NCI-H2029 treated with DMSO at 0.1 percent for 48 hours (cell line): Measurements from ENCODE around the gene ARRB1.
A peak's percentile ranks its signal among the peaks of the same experiment; 100 is the strongest.
"Not testable (repeated sequence)": the region's sequence is repeated elsewhere in the genome, so short reads cannot be mapped to it uniquely, and the experiment has no call there.

Source experiments
- DNase-seq: peaks from one replicate; lab custom pipeline; 2025; lab: John Stamatoyannopoulos, UW

The ARRB1 gene

DNA sequence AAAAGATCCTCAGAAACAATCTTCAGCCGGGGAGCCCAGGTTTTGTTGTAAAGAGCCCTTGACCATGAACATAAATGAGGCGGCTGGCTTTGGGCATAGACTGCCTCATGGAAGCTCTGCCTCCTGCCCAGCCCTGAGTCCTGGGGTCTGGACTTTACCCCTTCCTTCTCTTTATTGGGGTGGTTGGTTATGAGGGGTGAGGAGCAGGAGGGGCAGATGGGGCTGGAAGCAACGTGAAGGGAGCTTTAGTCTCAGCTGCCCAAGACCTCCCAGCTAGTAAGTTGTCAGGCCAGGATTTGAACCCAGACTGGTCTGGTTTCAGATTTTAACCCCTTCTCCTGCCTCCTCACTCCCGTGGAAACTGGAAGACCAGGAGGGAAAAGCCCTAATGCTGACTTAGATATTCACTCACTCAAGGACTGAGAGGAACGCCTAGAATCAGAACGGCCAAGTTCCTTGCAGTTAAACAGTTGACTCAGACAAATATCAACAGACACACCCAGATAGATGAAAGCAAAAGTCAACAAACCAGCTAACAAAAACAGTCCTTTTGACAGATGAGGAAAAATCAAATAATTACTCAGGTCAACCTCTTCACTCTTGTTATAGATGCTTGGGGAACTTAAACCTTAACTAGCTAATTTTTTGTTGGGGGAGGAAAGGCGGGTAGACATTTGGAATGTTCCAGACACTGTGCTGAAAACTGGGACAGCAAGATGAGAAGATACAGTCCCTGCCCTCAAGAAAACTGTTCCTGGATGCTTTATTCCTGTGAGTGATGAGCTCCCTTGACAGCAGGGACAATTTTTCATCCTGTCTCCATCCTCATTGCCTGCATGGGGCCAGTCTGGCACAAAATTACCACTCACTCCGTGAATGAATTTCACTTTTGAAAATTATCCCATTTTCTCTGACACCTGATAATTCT is 20.8 kb upstream of the ARRB1 start:
- peak; percentile 59 for DNase-seq

DNA sequence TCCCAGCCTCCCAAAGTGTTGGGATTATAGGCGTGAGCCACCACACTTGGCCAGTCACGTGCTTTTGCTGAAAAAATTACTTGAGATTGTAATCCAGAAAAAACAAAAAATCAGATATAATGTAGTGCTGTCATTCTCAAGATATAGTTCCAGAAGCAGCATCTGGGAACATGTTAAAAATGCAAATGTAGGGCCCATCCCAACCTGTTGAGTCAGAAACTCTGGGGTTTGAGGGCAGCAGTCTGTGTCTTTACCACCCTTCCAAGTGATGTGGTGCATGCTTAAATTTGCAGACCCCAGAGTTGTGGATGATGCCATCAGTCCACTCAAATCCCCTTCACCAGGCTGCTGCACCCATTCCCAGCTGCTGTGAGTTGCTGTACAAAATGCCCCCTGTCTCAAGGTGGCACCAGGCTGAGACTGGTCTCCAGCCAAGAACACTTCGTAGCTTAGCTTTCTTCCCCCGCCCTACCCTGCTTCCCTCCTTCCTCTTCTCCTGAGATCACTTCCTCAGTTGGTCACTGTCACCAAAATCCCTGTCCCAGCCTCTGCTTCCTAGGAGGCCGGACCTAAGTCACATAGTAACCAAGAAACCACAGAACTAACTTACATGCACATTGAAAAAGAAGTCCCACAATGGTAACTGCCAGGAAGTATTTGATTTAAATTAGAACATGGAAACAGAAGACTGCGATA is 18.2 kb upstream of the ARRB1 start:
- no peak for DNase-seq

DNA sequence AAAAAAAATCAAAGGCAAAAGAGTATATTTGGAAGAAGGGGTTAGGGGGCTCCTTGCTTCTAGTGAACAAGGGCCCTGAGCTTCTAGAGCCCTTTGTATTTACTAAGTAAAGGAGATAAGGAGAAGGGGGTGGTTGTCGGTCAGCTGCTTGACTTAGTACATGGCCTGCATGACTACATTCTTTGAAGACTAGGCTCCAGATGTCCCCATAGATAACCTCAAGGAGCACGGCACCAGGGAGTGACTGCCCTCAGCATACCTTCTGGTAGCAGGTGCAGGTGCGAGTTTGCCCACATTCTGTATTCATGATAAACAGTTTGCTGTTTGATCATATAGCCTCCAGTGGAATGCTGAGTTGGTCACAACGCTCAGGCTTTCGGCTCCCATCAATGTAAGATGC is 15.4 kb upstream of the ARRB1 start:
- DNase-seq, result not testable (repeated sequence)

DNA sequence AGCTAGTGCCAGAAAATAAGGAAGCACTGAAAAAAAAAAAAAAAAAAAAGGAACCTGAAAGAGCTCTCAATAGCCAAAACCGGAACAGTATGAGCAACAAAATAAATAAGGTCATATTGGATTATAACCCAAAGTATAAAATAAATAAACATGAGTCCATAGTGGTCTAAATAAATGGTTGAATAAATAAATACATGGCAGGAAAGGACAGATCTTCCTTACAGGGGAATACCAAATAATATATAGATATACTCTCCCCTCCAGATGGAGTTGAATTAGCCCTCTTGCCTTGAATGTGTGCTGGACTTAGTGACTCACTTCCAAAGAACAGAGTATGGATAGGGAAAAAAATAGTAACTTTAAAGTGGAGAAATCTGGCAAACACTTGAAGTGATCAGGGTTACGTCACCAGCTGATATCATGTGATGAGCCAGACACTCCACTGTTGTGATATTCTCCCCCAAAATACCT is 14.3 kb upstream of the ARRB1 start:
- DNase-seq, result no peak

DNA sequence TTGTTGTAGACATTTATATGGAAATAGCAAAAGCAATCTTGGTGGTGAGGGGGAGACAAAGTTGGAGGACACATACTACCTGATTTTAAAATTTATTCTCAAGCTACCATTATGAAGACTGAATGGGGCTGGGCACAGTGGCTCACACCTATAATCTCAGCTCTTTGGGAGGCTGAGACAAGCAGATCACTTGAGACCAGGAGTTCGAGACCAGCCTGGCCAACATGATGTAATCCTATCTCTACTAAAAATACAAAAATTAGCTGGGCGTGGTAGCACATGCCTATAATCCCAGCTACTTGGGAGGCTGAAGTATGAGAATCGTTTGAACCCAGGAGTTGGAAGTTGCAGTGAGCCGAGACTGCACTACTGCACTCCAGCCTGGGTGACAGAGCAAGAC is 10.8 kb upstream of the ARRB1 start:
- DNase-seq, result not testable (repeated sequence)

DNA sequence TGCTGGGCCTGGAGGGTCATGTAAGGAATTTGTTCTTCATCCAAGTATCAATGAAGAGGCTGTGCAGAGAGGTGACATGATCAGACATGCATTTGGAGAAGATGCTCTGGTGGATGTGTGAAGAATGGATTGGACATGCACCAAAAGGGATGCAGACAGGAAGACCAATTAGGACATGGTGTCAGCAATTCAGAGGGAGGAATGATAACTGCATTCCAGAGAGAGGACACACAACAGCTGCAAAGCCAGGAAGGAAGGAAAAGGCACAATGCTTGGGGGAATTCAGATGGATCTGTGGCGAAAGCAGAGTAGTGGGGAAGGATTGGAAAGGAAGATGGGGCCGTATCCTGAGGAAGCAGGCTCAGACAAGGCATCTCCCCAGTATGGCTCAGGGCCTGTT is 5.2 kb upstream of the ARRB1 start:
- no peak for DNase-seq

DNA sequence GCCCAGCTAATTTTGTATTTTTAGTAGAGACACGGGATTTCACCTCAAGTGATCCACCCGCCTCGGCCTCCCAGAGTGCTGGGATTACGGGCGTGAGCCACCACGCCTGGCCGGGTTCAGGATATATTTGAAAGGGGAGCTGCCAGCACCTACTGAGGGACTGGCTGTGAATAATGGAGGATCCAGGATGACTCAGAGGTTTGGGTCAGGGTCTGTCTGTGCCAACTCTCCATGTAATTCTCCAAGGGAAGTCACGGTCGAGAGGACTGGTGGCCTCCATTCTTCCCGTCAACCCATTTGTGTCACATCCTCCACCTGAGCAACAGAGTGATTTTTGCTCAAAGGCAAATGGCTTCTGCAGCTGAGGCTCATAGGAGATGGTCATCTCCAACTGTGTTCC is 3.6 kb upstream of the ARRB1 start:
- DNase-seq, result no peak

DNA sequence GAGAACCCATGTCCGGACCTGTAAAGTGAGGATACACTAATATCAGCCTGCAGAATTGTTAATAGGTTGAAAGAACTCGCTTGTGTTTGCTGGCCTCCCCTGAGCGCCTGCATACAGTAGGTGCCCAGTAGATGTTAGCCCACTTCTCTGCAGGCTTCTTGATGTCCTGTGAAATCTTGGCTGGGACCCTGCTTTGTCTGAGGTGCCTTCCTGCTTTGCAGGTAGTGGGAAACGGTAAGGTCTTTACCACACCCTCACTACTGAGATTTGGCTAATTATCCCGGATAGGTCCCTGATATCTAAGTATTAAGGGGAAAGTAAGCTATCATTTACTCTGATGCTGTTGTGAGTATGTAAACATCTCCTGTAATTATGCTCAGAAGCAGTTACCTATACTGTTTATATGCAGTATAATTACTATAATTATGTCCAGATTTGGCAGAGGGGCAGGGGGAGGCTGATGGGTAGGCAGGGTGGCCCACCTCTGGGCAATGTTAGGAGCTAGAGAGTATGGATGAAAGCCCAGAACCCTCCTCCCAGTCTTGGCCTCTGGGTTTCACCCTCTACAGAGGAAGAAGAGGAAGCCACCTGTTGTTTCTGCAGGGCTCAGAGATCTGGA is 1.2 kb upstream of the ARRB1 start:
- no peak for DNase-seq

DNA sequence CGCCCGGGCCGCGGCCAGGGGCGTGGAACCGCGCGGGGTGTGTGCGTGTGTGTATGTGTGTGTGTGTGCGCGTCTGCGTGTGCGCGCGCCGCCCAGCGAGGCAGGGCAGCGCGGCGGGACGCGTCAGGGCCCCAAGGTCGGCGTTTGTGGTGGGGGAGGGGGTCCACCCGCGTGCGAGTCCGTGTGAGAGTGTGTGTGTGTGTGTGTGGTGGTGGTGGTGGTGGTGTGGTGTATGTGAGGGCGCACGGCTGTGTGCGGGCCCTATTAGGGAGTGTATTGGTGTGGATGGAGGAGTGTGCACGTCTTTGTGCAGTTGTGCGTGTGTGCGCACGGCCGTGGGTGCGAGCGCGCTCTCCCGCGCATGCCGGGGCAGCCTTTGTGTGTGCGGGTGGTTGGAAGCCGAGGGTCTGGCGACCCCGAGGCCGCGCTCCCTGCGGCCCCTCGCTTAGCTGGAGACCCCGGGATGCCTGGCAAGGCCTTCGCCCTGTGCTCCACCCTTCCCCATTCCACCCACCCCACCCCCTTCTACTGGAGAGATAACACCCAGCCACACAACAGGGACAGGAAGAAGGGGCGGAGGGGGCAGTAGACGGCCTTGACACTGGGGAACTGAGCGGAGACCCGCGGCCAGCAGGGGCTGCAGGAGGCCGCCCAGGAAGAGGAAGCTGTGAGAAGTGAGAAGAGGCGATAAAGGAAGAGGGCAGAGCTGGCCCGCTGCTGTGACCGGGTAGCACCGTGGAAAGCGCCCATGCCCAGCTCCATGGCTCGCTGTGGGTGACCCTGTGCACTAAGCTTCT is 528 bp upstream of the ARRB1 start:
- no peak for DNase-seq

DNA sequence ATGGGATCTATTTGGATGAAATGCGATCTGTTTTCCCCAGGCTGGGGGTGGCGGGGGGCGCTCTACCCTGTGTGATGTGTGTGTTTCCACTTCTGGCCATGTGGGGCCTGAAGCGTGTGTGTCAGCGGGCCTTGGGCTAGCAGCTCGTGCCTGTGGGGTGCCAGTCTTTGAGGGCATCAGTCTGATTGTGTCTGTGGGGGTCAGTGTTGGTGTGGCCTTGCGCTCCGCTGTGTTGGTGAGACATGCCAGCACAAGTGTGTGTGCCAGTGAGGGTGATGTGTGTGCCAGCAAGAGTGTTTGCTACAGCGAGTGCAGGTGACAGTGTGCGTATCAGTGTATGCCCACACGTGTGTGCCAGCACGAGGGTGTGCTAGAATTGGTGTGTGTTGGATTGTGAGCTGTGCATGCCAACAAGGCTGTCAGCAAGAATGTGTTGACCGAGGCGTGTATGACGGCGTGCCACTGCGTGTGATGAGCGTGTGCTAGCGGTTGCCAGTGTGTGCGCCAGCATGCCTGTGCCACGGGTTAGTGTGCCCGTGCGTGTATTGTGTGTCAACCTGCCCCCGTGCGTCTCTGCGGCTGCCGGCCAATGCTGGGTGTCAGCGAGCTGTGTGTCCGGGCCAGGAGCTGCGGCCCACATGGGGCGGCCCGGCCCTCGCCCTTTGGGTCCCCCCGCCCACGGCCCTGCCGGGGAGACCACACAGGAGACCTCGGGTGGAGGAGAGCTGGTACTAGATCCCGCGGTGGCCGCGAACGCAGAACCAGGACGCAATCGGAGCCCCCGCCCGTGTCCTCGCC is 519 bp downstream of the ARRB1 start:
- DNase-seq, result no peak

DNA sequence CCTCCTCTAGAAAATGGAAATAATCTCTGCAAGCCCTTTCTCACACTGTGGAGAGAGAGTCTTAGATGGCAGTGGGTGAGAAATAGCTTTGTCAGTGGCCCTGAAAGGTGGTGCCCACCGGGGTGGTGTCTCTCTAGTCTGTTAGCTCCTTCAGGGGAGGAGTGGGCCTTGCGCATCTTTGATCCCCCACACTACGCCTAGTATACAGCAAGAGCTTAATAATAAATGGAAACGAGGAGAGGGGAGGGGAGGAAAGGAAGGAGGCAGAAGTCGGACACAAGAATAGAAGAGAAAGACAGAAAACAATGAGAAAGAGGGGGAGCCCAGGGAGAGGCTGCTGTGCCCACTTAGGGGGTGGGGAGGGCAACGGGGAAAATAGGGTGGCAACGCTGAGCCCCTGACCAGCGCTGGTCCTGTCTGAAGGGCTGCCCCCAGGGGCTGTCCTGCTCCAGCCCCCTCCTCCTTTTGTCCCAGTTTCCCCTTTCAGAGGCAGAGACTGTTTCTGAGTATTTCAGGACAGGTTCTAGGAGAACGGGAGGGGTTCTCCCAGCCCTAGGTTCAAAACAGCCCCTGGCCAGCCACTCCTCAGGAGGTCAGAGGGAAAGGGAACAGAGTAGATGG is 1.2 kb downstream of the ARRB1 start:
- no peak for DNase-seq

DNA sequence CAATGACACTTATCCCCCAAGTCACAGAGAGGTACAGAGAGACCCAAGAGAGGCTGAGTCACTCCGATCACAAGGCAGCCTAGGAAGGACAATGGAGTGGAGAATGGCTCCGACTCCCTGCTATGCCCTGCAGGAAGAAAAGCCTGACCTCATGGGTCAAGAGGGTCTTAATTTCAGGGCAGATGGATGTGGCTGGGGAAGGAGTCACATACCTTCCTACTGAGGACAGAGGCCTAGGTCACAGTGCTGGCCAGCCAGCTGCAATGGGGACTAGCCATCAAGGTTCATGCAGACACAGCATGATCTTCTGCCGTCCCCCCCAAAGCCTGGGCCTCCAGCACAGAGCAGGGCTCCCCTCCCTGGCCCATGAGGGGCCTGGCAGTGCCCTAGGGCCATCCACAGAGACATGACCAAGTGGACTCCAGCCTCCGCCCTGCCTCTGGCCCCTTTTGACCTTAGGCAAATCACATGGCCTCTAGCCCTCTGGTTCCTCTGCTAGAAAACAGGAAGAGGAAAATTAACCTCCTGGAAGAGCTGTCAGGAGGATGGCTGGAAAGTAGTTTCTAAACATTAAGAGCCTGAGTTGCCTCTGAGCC is 1.8 kb downstream of the ARRB1 start:
- DNase-seq, result no peak

DNA sequence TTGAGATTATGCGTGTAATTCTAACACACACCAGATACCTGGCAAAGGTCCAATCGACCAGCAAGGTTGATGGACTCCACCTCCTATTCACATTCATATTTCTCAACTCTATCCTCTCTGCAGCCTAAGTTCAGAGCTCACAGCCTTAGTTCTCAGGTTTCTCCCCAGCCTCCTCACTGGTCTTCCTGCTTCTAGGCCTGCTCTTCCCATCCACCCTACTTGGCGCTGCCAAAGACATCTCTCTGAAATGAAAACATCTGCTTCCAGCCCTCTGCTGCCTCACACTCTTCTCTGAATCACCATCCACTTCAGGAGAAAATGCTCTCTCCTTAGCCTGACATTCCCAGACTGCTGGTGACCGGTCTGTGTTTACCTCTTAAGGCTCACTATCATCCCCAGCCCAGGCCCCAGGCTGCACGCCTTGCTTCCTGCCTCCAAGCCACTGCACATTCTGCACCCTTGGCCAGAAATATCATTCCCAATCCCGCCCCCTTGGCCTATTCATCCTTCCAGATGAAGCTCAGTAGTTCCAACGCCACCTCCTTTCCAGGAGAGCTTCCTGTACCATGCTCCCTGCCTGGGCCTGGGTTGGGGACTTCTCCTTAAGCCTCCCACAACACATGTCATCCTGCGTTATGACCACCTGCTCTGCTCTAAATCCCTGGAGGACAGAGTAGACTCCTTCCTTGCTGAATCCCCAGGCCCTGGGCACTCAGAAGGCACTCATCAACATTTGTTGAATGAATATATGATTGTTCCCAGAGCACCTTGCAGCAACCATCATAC is 3.5 kb downstream of the ARRB1 start:
- peak; percentile 86 for DNase-seq

DNA sequence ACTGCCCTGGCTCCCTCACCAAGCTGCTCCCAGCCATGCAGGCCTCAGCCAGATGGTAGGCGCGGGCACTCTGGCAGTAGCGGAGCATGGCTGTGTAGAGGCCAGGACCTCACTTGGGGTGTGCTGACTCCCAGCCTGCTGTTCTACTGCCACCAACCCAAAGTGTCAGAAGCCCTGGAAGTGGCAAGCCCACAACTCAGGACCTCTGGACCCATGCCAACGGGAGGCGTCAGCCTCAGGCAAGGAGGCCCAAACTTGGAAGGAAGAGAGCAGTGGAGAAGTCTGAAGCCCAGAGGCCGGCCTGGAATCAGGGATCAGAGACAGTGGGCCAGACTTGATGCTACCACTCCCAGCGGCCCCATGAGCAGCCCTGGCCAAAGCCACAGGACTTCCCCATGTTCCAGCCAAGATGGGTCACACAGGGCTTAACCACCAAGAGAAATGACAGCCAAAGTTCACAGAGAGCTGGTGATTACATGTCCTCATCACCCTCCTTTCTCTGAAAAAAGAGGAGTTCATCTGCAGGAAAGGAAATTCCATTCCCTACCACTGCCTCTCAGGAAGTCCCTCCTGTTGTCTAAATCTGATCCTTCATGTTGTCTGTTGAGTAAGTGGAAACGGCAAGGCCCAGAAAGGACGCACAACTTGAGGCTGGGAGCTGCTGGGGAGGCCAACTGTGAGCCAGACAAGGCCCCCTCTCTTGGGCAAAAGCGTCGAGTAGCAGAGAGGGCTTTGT is 4.4 kb downstream of the ARRB1 start:
- DNase-seq, result no peak

DNA sequence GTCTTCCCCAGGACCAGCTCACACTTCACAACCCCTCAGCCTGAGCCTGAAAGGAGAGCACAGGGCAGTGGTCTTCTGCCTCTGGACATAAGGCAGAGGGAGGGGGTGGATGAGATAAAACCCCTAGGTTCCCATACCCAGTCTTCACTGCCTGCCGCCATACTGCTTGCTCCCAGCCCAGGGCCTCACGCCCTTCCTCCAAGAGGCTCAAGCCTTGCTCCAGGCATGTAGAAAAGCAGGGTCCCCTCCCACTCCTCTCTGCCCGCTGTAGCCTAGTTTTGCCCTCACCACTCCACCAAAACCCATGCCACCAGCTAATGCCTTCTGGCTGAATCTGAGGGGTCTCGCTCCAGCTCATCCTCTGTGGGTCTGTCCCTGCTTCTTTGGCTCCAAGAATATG is 5.2 kb downstream of the ARRB1 start:
- DNase-seq, result no peak

DNA sequence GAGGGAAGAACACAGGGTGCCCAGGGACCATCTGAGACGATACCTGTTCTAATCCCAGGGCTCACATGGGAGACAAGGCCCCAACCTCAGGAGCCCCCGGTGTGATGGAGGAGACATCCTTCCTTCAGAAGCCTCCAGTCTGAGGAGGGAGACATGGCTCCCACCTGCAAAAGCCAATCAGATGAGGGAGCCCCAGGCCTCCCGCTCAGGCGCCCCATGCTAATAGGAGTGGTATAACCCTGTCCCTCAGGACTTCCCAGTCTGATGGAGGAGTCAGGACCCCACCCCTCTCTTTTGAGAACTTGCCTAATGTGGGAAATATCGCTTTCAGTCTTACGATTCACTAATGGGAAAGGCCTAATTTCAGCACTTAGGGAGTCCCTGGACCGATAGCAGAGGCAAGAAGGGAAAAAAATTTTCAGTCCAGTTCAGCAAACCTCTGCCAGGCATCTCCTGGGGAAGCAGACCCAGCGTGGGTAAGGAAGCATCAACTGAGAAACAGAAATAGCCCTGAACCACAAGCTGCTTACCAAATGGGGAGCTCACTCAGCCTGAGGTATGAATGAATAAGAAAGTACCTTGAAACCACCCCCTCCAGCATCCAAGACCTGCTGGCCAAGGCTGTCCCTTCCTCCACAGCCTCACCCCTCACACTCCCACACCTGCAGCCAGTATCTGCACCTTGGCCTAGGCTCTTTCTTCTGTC is 5.9 kb downstream of the ARRB1 start:
- DNase-seq, result no peak

DNA sequence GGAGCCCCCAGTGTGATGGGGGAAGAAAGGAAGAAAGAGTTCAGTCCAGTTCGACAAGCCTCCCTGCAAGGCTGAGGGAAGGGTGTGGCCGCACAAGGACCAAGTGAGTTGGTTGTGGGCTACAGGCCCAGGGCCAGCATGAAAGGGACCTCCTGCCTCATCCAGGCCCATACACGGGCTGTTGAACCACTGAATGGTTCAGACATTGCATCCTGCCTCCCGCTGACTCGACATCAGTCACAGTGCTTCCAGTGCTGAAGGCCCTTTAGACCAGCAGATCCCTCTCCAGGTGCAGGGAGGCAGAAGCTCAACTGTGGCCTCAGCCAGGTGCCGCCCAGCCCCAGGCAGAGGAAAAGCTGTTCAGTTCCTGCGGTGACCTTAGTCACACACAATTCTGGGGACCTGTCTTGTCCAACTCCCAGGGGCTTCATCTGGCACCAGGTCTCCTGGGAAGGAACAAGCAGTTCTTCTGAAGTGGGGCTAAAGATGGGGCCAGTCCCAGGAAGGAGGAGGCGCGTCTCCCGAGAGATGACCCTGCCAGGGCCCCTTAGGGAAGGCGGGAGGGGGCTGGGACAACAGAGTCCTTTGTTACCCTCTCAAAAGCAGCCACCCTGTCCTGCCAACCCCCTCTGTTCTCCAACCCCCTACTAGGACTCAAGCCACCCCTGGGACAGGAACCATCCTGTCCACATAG is 6.6 kb downstream of the ARRB1 start:
- no peak for DNase-seq

DNA sequence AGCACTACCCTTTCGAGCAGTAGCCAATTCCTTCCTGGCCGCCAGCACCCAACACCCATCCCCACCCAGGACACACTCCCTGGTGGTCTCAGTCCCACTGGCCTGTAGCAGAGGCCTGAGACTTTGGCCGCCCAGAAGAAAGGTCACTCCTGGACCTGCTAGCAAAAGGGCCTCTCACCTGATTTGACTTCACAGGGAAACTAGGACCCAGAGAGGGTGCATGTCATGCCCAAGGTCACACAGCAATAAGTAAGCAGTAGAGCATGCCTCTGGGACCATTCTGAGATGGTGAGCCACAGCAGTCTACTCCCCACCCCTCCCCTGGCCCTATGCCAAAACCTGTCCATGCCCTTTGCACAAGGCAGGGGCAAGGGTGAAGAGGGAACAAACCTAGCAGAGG is 7.3 kb downstream of the ARRB1 start:
- no peak for DNase-seq
